HepG2 (cell line): ENCODE data around the gene SASH1. TPM values are rescaled to one million over a fixed set of nuclear protein-coding genes. Genes with fewer than 3 reads are reported as not detected.

ENCODE experiments used
- ATAC-seq: fragments of 200-7000 bp; cut with Tn5 transposase; 3 replicates; pipeline ENCODE4 v1.9.1; 2020; ENCODE audit warnings: mild to moderate bottlenecking, moderate library complexity
- BruUV-seq: library from RNA; stranded (reverse); fragments of 400-500 nt; replicated peaks from 2 replicates; lab custom pipeline; 2021; lab: Mats Ljungman, UMichigan
- CTCF ChIA-PET: fragments of 300-600 bp; formaldehyde crosslinking; extraction: SDS; loops from one replicate; lab custom pipeline; 2021; ENCODE audit warnings: low total read pairs, inconsistent platforms, low intra/inter-chr PET ratio; lab: Yijun Ruan, JAX
- POLR2A ChIA-PET: fragments of 350-600 bp; sonication (Branson Sonifier 250); formaldehyde crosslinking; loops from one replicate; lab custom pipeline; 2020; ENCODE audit warnings: antibody characterized with exemption, inconsistent platforms; lab: Yijun Ruan, JAX
- DNase-seq: peaks from one replicate; pipeline ENCODE4 v3.0.0-alpha.2; 2015; ENCODE audit warnings: low spot score
- FAIRE-seq: peaks from 3 replicates; lab custom pipeline; 2011; peaks lifted over from hg19 to GRCh38; lab: Jason Lieb, UNC
- H2AFZ ChIP-seq: one replicate; pipeline ENCODE4 v1.6.1; 2011; ENCODE audit warnings: low read length, inconsistent platforms
- H3K27ac ChIP-seq: fragments of 300-600 bp; 3 replicates; pipeline ENCODE4 v1.8.0; 2011; ENCODE audit warnings: mixed run types, mild to moderate bottlenecking, mixed read lengths, low read length, inconsistent platforms; ENCODE audit not compliant: insufficient read depth; ENCODE audit errors: extremely low read length
- H3K27me3 ChIP-seq, 2 experiments: fragments of 200-600 bp in 1 of 2; 2 replicates in 1 of 2; 3 replicates in 1 of 2; pipeline versions ENCODE4 v1.6.0 to v1.8.0; 2011; ENCODE audit warnings: low read length in 2 of 2, mild to moderate bottlenecking in 2 of 2, moderate library complexity in 2 of 2, inconsistent platforms in 1 of 2; ENCODE audit not compliant: insufficient read depth in 2 of 2, control insufficient read depth in 1 of 2
- H3K36me3 ChIP-seq, 2 experiments: fragments of 200-600 bp in 1 of 2; replicated peaks in 1 of 2; 2 replicates in 1 of 2; 3 replicates in 1 of 2; pipeline versions ENCODE4 v1.5.1 to v1.8.0; 2011; ENCODE audit warnings: low read length in 2 of 2, inconsistent platforms in 1 of 2; ENCODE audit not compliant: insufficient read depth in 2 of 2, control insufficient read depth in 1 of 2
- H3K4me1 ChIP-seq: 2 replicates; pipeline ENCODE4 v1.5.1; 2012; ENCODE audit warnings: low read length, inconsistent platforms; ENCODE audit not compliant: insufficient read depth
- H3K4me2 ChIP-seq: 2 replicates; pipeline ENCODE4 v1.6.0; 2011; ENCODE audit warnings: low read depth, low read length, inconsistent platforms
- H3K4me3 ChIP-seq, 3 experiments: fragments of 200-600 bp in 1 of 3; sonication (generic), shearing (Covaris generic) in 1 of 3; replicated peaks in 1 of 3; 2 replicates each; pipeline ENCODE4 v1.5.1; 2011 to 2016; ENCODE audit warnings: low read length in 3 of 3, inconsistent platforms in 2 of 3, low read depth in 2 of 3, mild to moderate bottlenecking in 2 of 3, control low read depth in 1 of 3, mixed read lengths in 1 of 3; ENCODE audit not compliant: insufficient read depth in 1 of 3
- H3K79me2 ChIP-seq: one replicate; pipeline ENCODE4 v1.6.1; 2011; ENCODE audit warnings: low read length, inconsistent platforms; ENCODE audit not compliant: insufficient read depth
- H3K9ac ChIP-seq: 2 replicates; pipeline ENCODE4 v1.6.0; 2011; ENCODE audit warnings: mild to moderate bottlenecking, low read depth, low read length, inconsistent platforms; ENCODE audit not compliant: insufficient read depth
- H3K9me3 ChIP-seq: 2 replicates; pipeline ENCODE4 v1.5.1; 2012; ENCODE audit warnings: mild to moderate bottlenecking, low read length
- H4K20me1 ChIP-seq: 2 replicates; pipeline ENCODE4 v1.6.0; 2011; ENCODE audit warnings: inconsistent platforms, mild to moderate bottlenecking, low read length, moderate library complexity; ENCODE audit not compliant: insufficient read depth
- CCAR2 ChIP-seq: fragments of 200-400 bp; formaldehyde crosslinking; optimal IDR thresholded peaks from 2 replicates; pipeline ENCODE3; 2018; ENCODE audit warnings: low read depth, mild to moderate bottlenecking, low read length, moderate library complexity
- ELF3 ChIP-seq: IDR thresholded peaks from 2 replicates; pipeline ENCODE4 v1.6.1; 2016; ENCODE audit warnings: missing genetic modification reagents, missing compliant biosample characterization
- HOXD1 ChIP-seq: sonication (generic); formaldehyde crosslinking; IDR thresholded peaks from 2 replicates; pipeline ENCODE4 v1.5.0; 2020; ENCODE audit warnings: missing genetic modification reagents
- MYC ChIP-seq: sonication (generic); formaldehyde crosslinking; IDR thresholded peaks from 2 replicates; pipeline ENCODE4 v1.9.0; 2021; ENCODE audit warnings: missing genetic modification reagents, borderline replicate concordance
- NR2F1 ChIP-seq, 2 experiments: fragments of 450-650 bp in 1 of 2; formaldehyde crosslinking in 1 of 2; IDR thresholded peaks; 2 replicates each; pipeline versions ENCODE4 v1.5.0 to v1.6.1; 2016 to 2020; ENCODE audit warnings: mild to moderate bottlenecking in 1 of 2, missing compliant biosample characterization in 1 of 2, missing genetic modification reagents in 1 of 2, moderate library complexity in 1 of 2
- PHF20 ChIP-seq: sonication (generic); formaldehyde crosslinking; IDR thresholded peaks from 2 replicates; pipeline ENCODE4 v1.5.0; 2020; ENCODE audit warnings: mild to moderate bottlenecking, missing genetic modification reagents
- SP1 ChIP-seq, 2 experiments: fragments of 450-650 bp in 1 of 2; sonication (generic) in 1 of 2; formaldehyde crosslinking in 1 of 2; IDR thresholded peaks; 2 replicates each; pipeline versions ENCODE4 v1.4.0 to v1.6.1; 2016 to 2020; ENCODE audit warnings: missing genetic modification reagents in 1 of 2
- XRCC5 ChIP-seq: fragments of 200-400 bp; formaldehyde crosslinking; optimal IDR thresholded peaks from 2 replicates; pipeline ENCODE3; 2017; ENCODE audit warnings: mild to moderate bottlenecking, low read length
- ZBTB8A ChIP-seq: sonication (generic); formaldehyde crosslinking; IDR thresholded peaks from 2 replicates; pipeline ENCODE4 v1.4.0; 2020; ENCODE audit warnings: mild to moderate bottlenecking, low read depth, missing genetic modification reagents, borderline replicate concordance
- ZNF296 ChIP-seq: sonication (generic); formaldehyde crosslinking; conservative IDR thresholded peaks from 2 replicates; pipeline ENCODE4 v1.5.0; 2020; ENCODE audit warnings: mild to moderate bottlenecking, missing genetic modification reagents
- ZNF616 ChIP-seq: sonication (generic); formaldehyde crosslinking; IDR thresholded peaks from 2 replicates; pipeline ENCODE4 v1.5.0; 2020; ENCODE audit warnings: low read depth, mild to moderate bottlenecking, missing genetic modification reagents
- WGBS: methylation state at CpG from one replicate; pipeline ENCODE4 v1.1.6; 2017; ENCODE audit warnings: low lambda C conversion rate; 5-methylcytosine and 5-hydroxymethylcytosine counted together
- in situ Hi-C: cut with HindIII; loops from 2 replicates; pipeline ENCODE4 v1.10.0; 2017; ENCODE audit warnings: low pct_unique_long_range_greater_than_20kb; ENCODE audit not compliant: extremely low pct_ligation_motif_present
- intact Hi-C: fragments of 100-400 bp; cut with micrococcal nuclease; formaldehyde crosslinking; loops from one replicate; pipeline ENCODE4 v1.10.0; 2022; ENCODE audit not compliant: unreplicated experiment
- polyA plus RNA-seq, 8 experiments: library from polyadenylated mRNA; depleted of rRNA in 3 of 8; stranded (reverse) in 7 of 8; unstranded in 1 of 8; fragments of >200 nt; fragmentation: Illumina TruSeq in 4 of 8; extraction: Trizol in 4 of 8; gene quantifications; 2 replicates each; pipeline versions ENCODE4 v1.2.1 to v1.2.3, GENCODE V29; 2011 to 2016; ENCODE audit warnings: low read depth in 4 of 8, missing spikeins in 1 of 8, mixed read lengths in 1 of 8; ENCODE audit not compliant: insufficient read depth in 1 of 8
- total RNA-seq, 5 experiments: library from RNA; depleted of rRNA; stranded (reverse); fragments of >200 nt; fragmentation: Illumina TruSeq; extraction: Trizol; gene quantifications; 2 replicates each; pipeline ENCODE4 v1.2.3, GENCODE V29; 2016; ENCODE audit warnings: low read depth in 1 of 5
- TF ChIP-seq, protein P1 (sequence below): sonication (generic); formaldehyde crosslinking; IDR thresholded peaks from 2 replicates; pipeline ENCODE4 v1.9.0; 2021; ENCODE audit warnings: missing genetic modification reagents, borderline replicate concordance

The SASH1 gene
- total and polyA plus RNA-seq, 2 of the 13 experiments (the other 11 are each of a cell fraction or from before 2014, with no cell fraction given), result 7.5 to 8.2 TPM

DNA sequence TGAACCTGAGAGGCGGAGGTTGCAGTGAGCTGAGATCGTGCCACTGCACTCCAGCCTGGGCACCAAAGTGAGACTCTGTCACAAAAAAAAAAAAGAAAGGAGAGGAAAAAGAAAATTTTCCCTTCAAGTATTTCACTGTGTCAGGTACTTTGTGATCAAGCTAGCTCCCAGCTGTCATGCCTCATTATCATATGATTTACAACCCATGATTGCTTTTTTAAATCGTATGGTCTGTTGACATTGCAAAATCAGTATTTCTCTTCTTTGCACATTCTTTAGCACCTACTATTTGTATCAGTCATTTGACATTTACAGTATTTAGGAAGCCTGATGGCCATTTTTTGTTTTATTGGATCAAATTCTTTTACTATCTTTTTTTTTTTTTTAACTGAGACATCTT is 22.4 kb downstream of the SASH1 start:
- Histone ChIP-seq H3K9ac (no peak overlapping the region), H3K4me1 (no peaks in the 10 kb centered on the region), H3K36me3 (no peaks in the 10 kb centered on the region; a peak in 1 of 5 replicates), H4K20me1 (no peaks in the 10 kb centered on the region), H3K27ac (no peak overlapping the region), H3K4me3 (no peak overlapping the region), H2AFZ (no peak overlapping the region), H3K27me3 (no peaks in the 10 kb centered on the region), H3K4me2 (no peak overlapping the region), H3K79me2 (no peaks in the 10 kb centered on the region), H3K9me3 (no peaks in the 10 kb centered on the region)
- BruUV-seq, result no TSS peak
- TF ChIP-seq ZBTB8A (CRISPR knock-in tag), result no peak
- no peak for TF ChIP-seq PHF20
- TF ChIP-seq, protein P1, sequence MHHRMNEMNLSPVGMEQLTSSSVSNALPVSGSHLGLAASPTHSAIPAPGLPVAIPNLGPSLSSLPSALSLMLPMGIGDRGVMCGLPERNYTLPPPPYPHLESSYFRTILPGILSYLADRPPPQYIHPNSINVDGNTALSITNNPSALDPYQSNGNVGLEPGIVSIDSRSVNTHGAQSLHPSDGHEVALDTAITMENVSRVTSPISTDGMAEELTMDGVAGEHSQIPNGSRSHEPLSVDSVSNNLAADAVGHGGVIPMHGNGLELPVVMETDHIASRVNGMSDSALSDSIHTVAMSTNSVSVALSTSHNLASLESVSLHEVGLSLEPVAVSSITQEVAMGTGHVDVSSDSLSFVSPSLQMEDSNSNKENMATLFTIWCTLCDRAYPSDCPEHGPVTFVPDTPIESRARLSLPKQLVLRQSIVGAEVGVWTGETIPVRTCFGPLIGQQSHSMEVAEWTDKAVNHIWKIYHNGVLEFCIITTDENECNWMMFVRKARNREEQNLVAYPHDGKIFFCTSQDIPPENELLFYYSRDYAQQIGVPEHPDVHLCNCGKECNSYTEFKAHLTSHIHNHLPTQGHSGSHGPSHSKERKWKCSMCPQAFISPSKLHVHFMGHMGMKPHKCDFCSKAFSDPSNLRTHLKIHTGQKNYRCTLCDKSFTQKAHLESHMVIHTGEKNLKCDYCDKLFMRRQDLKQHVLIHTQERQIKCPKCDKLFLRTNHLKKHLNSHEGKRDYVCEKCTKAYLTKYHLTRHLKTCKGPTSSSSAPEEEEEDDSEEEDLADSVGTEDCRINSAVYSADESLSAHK (CRISPR knock-in tag), result no peak
- no peak for TF ChIP-seq CCAR2
- no peak for TF ChIP-seq NR2F1 (CRISPR knock-in tag; IDR thresholded peaks at IDR 0.05)
- TF ChIP-seq ELF3 (CRISPR knock-in tag), result no peak
- TF ChIP-seq ZNF296, result no peak
- no peak for TF ChIP-seq MYC (CRISPR knock-in tag)
- TF ChIP-seq XRCC5, result no peak
- TF ChIP-seq HOXD1 (CRISPR knock-in tag), result no peak
- no peak for TF ChIP-seq SP1 (IDR thresholded peaks at IDR 0.05)
- no peak for TF ChIP-seq SP1 (CRISPR knock-in tag; IDR thresholded peaks at IDR 0.05)
- TF ChIP-seq ZNF616 (CRISPR knock-in tag), result no peak
- FAIRE-seq, result no peak
- CTCF ChIA-PET, result no interaction called here
- POLR2A ChIA-PET, result no interaction called here
- 92% methylated on average over 3 of the region's 3 CpGs for WGBS
- no peak for ATAC-seq
- intact Hi-C loops, result no loop called here
- no peak for DNase-seq
- in situ Hi-C loops, result no loop called here
